BLaER1 treated with 17β-estradiol and CSF1 and Interleukin-3, amounts not matched to agents 10 nM and 100 nM (cell line): ENCODE measurements around the gene STING1.
A peak's percentile ranks its signal among the peaks of the same experiment; 100 is the strongest.
"Not testable (repeated sequence)": the region's sequence is repeated elsewhere in the genome, so short reads cannot be mapped to it uniquely, and the experiment has no call there.

Source experiments
- H3K27ac ChIP-seq, 11 experiments: shearing (Covaris generic); formaldehyde crosslinking; 2 replicates each; pipeline ENCODE4 v1.8.1; 2022
- H3K27me3 ChIP-seq, 11 experiments: shearing (Covaris generic); formaldehyde crosslinking; 2 replicates each; pipeline ENCODE4 v1.8.1; 2022
- H3K36me3 ChIP-seq, 11 experiments: shearing (Covaris generic); formaldehyde crosslinking; 2 replicates each; pipeline ENCODE4 v1.8.1; 2022
- H3K4me1 ChIP-seq, 10 experiments: shearing (Covaris generic); formaldehyde crosslinking; 2 replicates each; pipeline ENCODE4 v1.8.1; 2022
- H3K4me2 ChIP-seq, 11 experiments: shearing (Covaris generic); formaldehyde crosslinking; 2 replicates each; pipeline ENCODE4 v1.8.1; 2022
- H3K4me3 ChIP-seq, 10 experiments: shearing (Covaris generic); formaldehyde crosslinking; 2 replicates each; pipeline ENCODE4 v1.8.1; 2022
- H3K9ac ChIP-seq, 11 experiments: shearing (Covaris generic); formaldehyde crosslinking; 2 replicates each; pipeline ENCODE4 v1.8.1; 2022
- H3K9me3 ChIP-seq, 11 experiments: shearing (Covaris generic); formaldehyde crosslinking; replicated peaks in 1 of 11; 2 replicates each; pipeline ENCODE4 v1.8.1; 2022
- H4K20me1 ChIP-seq, 11 experiments: shearing (Covaris generic); formaldehyde crosslinking; 2 replicates each; pipeline ENCODE4 v1.8.1; 2022
- Cebpa-rat ChIP-seq, 11 experiments: shearing (Covaris generic); IDR thresholded peaks; 2 replicates each; pipeline ENCODE4 v1.8.1; 2022

STING1 gene

GRCh38 chr5:139443831-139444453, 38.6 kb downstream of the STING1 start:
- no peak for TF ChIP-seq Cebpa-rat (IDR thresholded peaks at IDR 0.05)
- no peaks in the 10 kb centered on the region for H3K36me3 ChIP-seq
- H4K20me1 ChIP-seq, result no peaks in the 10 kb centered on the region
- H3K4me2 ChIP-seq, result peak overlapping the region; percentile 54 to 74 (median 63)
- no peak overlapping the region for H3K4me3 ChIP-seq
- H3K9me3 ChIP-seq, result no peaks in the 10 kb centered on the region
- H3K9ac ChIP-seq, result peak overlapping the region in 3 of 11 experiments; percentile 5 to 37 (median 12); a peak in 1 of 22 replicates
- peak overlapping the region in 8 of 11 experiments; percentile 15 to 60 (median 42); a peak in 13 of 22 replicates for H3K27ac ChIP-seq
- peaks cover 24 to 45% (median 34%) of the 10 kb centered on the region in 10 experiments for H3K4me1 ChIP-seq
- no peaks in the 10 kb centered on the region for H3K27me3 ChIP-seq

GRCh38 chr5:139440416-139440815, 42.1 kb downstream of the STING1 start:
- H3K4me3 ChIP-seq, H3K9ac ChIP-seq, H3K27me3 ChIP-seq, H3K9me3 ChIP-seq, H4K20me1 ChIP-seq, H3K27ac ChIP-seq: not testable (repeated sequence)
- 0 out of 22 replicates have a peak overlapping the region, but pooled peaks of 1 of the 11 experiments have one; percentile 80 for H3K4me2 ChIP-seq
- H3K36me3 ChIP-seq, result peaks cover 4 to 17% (median 7%) of the 10 kb centered on the region in 11 experiments; a peak in 5 of 22 replicates
- peaks cover 32 to 49% (median 40%) of the 10 kb centered on the region in 10 experiments for H3K4me1 ChIP-seq

DNA sequence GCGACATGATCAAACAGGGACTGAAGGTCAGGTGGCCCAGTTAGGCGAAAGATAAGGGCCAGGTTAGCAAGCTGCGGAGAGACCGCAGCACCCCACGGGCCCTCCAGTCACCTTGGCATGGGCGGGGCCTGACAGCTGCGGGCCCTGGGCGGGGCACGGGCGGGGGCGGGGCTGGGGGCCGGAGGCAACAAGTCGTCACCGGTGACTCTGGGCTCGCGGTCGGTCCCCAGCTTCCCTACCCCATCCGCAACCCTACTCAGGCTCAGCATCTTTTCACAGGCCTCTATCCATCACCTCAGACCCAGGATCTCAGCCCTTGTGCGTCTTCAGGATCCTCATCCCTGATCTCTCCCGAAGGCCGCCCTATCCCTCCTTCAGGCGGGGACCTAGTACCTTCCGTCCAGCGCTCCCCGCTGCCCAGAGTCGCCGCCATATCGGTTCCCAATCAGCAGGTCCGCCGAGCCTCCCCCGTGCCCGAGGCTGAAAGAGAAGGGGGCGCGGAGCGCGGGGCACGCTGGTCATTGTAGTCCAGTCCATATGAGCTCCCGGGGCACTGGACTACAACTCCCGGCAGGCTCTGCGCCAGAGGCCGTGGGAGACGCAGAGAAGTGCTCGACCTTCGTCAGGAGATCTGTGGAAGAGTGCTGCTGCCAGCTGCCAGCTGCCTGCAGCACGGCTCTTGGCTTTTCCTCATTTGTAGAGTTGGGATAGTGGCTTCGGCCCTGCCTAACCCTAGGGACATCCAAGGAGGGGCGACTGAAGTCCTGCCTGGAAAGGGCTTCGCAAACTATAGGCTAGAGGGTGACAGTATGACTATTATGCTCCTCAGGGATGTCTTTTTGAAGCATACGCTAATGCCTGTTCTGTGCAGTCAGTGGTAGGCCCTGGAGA, 43.3 kb downstream of the STING1 start, which contains the start of gene DNAJC18:
Gene DNAJC18 (minus strand): TSS at position 513 of the 891 bp plus-strand sequence. CDS start 80 bp downstream, at position 433.
- H3K9ac ChIP-seq, result peak within 1 kb of the TSS; percentile 82 to 94 (median 90)
- H3K4me2 ChIP-seq, result peak within 1 kb of the TSS; percentile 73 to 94 (median 80)
- no peak for TF ChIP-seq Cebpa-rat (IDR thresholded peaks at IDR 0.05)
- H3K27me3 ChIP-seq, result no peaks in the 10 kb centered on the region
- H3K4me1 ChIP-seq, result peaks cover 28 to 44% (median 35%) of the 10 kb centered on the region in 10 experiments
- H3K27ac ChIP-seq, result peak within 1 kb of the TSS; percentile 83 to 96 (median 91)
- H3K4me3 ChIP-seq, result peak within 1 kb of the TSS; percentile 71 to 90 (median 80)
- H4K20me1 ChIP-seq, result no peaks in the 10 kb centered on the region
- H3K9me3 ChIP-seq, result no peaks in the 10 kb centered on the region
- peaks cover 6 to 27% (median 13%) of the 10 kb centered on the region in 11 experiments; a peak in 9 of 22 replicates for H3K36me3 ChIP-seq

GRCh38 chr5:139438707-139439012, 43.9 kb downstream of the STING1 start:
- Histone ChIP-seq H3K4me1 (peaks cover 22 to 38% (median 29%) of the 10 kb centered on the region in 10 experiments), H3K4me2 (peak overlapping the region; percentile 73 to 94 (median 80)), H3K9me3 (no peaks in the 10 kb centered on the region), H3K4me3 (peak overlapping the region; percentile 71 to 90 (median 80)), H3K9ac (peak overlapping the region; percentile 24 to 94 (median 90); a peak in 14 of 22 replicates), H3K27me3 (no peaks in the 10 kb centered on the region), H4K20me1 (no peaks in the 10 kb centered on the region), H3K36me3 (peaks cover 6 to 31% (median 18%) of the 10 kb centered on the region in 11 experiments; a peak in 12 of 22 replicates), H3K27ac (0 out of 22 replicates have a peak overlapping the region, but pooled peaks of 2 of the 11 experiments have one; percentile 87 to 94)
- TF ChIP-seq Cebpa-rat (IDR thresholded peaks at IDR 0.05), result no peak

GRCh38 chr5:139435676-139436075, 46.9 kb downstream of the STING1 start:
- Histone ChIP-seq H3K4me2 (no peak overlapping the region), H3K27me3 (no peaks in the 10 kb centered on the region), H3K36me3 (peaks cover 6 to 42% (median 21%) of the 10 kb centered on the region in 11 experiments; a peak in 12 of 22 replicates), H3K9me3 (no peaks in the 10 kb centered on the region), H3K4me1 (peaks cover 12 to 20% (median 14%) of the 10 kb centered on the region in 10 experiments), H3K9ac (no peak overlapping the region), H3K27ac (no peak overlapping the region), H4K20me1 (no peaks in the 10 kb centered on the region), H3K4me3 (no peak overlapping the region)
- no peak for TF ChIP-seq Cebpa-rat (IDR thresholded peaks at IDR 0.05)

- Histone ChIP-seq H4K20me1 (no peaks in the 10 kb centered on the region), H3K4me3 (no peak overlapping the region), H3K4me2 (no peak overlapping the region), H3K27me3 (no peaks in the 10 kb centered on the region), H3K4me1 (no peaks in the 10 kb centered on the region), H3K36me3 (peaks cover 13 to 55% (median 35%) of the 10 kb centered on the region in 11 experiments; a peak in 20 of 22 replicates), H3K9ac (no peak overlapping the region), H3K9me3 (no peaks in the 10 kb centered on the region), H3K27ac (no peak overlapping the region)
- TF ChIP-seq Cebpa-rat (IDR thresholded peaks at IDR 0.05), result no peak
Measured at GRCh38 chr5:139431706-139432105, 50.9 kb downstream of the STING1 start.

DNA sequence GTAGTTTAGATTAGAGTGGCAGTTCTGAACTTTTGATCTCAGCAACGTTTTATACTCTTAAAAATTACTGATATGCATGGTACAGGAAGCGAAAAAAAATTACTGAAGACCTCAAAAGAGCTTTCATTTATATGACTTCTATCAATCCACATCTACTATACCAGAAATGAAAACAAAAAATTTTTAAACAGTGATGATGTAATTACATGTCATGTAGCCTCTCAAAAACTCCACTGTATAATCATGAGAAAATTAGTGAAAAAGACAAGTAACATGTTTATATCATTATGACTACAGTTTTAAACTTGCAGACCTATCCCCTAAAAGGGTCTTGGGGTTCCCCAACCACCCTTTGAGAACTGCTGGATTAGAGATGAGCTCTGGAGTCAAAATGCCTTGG, 52.5 kb downstream of the STING1 start:
- Histone ChIP-seq H3K4me2 (no peak overlapping the region), H3K4me3 (no peak overlapping the region), H3K27me3 (no peaks in the 10 kb centered on the region), H3K9me3 (no peaks in the 10 kb centered on the region), H3K4me1 (no peaks in the 10 kb centered on the region), H4K20me1 (no peaks in the 10 kb centered on the region), H3K9ac (no peak overlapping the region), H3K27ac (no peak overlapping the region), H3K36me3 (peaks cover 20 to 71% (median 43%) of the 10 kb centered on the region in 11 experiments; a peak in 21 of 22 replicates)
- no peak for TF ChIP-seq Cebpa-rat (IDR thresholded peaks at IDR 0.05)

- H3K4me2 ChIP-seq, result no peak overlapping the region
- no peaks in the 10 kb centered on the region for H4K20me1 ChIP-seq
- no peak overlapping the region for H3K4me3 ChIP-seq
- H3K9ac ChIP-seq, result no peak overlapping the region
- H3K27me3 ChIP-seq, result no peaks in the 10 kb centered on the region
- H3K27ac ChIP-seq, result no peak overlapping the region
- TF ChIP-seq Cebpa-rat (IDR thresholded peaks at IDR 0.05), result no peak
- no peaks in the 10 kb centered on the region for H3K9me3 ChIP-seq
- H3K4me1 ChIP-seq, result peaks cover 0 to 22% (median 11%) of the 10 kb centered on the region in 10 experiments; a peak in 11 of 20 replicates
- peaks cover 18 to 68% (median 45%) of the 10 kb centered on the region in 11 experiments for H3K36me3 ChIP-seq
Measured at GRCh38 chr5:139426203-139426885, 56.2 kb downstream of the STING1 start.
